Stromal cell of bone marrow (primary cell): ENCODE data around the gene ZNF722.
"Not testable (repeated sequence)": the region's sequence is repeated elsewhere in the genome, so short reads cannot be mapped to it uniquely, and the experiment has no call there.

Experiments used
- DNase-seq: peaks from one replicate; pipeline ENCODE4 v3.0.0-alpha.2; 2012; ENCODE audit warnings: low read depth

Gene ZNF722

DNA sequence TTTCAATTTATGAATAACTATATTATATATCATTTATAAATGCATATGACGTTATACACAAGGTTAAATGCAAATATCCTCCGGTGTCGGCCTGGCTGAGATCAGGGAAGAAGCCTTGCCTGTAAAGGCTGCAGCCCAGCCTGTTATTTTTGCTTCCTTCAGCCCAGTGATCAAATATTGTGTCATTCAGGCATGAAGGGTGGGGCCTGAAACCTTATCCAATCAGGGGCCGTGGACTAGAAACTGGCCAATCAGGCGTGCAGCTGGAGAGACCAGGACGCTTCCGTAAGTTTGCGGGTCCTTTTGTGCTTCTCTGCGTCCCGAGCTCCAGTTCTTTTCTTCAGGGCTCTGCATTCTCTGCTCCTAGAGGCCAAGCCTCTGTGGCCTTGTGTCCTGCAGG, at the start of gene ZNF722:
Gene ZNF722, plus strand, starts transcription at position 301 of the 400 bp plus-strand sequence. CDS start 113 bp downstream, outside the sequence.
- DNase-seq: no peak

GRCh38 chr7:63953181-63953580, 45.5 kb upstream of the ZNF722 start:
- no peak for DNase-seq

DNA sequence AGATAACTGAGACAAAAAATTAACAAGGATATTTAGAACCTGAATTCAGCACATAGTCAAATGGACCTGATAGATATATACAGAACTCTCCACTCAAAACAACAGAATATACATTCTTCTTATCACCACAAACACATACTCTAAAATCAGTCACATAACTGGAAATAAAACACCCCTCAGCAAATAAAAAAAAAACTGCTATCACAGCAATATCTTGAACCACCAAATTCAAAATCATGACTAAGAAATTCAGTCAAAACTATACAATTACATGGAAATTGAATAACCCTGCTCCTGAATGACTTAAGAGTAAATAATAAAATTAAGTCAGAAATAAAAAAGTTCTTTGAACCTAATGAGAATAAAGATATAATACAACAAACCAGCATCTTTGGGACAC, 30.0 kb upstream of the ZNF722 start:
- no peak for DNase-seq

- DNase-seq: not testable (repeated sequence)
These were observed 16.8 kb downstream of the ZNF722 start for GRCh38 chr7:64015496-64015895.

GRCh38 chr7:64035388-64035787, 36.7 kb downstream of the ZNF722 start:
- no peak for DNase-seq

DNA sequence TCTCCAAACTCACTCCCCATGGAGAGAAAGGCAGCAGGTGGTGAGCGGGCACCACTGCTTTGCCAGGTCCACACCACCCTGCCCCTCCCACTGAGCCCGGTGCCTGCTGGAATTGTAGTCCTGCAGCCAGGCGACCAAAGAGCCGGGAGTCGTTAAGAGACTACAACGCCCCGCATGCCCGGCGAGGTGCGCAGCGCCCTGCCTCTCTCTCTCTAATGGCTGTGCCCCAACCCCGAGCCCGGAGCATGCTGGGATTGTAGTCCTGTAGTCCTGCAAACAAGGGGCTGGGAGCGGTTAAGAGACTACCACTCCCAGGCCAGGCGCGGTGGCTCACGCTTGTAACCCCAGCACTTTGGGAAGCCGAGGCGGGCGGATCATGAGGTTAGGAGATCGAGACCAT, 38.4 kb downstream of the ZNF722 start:
- no peak for DNase-seq

DNA sequence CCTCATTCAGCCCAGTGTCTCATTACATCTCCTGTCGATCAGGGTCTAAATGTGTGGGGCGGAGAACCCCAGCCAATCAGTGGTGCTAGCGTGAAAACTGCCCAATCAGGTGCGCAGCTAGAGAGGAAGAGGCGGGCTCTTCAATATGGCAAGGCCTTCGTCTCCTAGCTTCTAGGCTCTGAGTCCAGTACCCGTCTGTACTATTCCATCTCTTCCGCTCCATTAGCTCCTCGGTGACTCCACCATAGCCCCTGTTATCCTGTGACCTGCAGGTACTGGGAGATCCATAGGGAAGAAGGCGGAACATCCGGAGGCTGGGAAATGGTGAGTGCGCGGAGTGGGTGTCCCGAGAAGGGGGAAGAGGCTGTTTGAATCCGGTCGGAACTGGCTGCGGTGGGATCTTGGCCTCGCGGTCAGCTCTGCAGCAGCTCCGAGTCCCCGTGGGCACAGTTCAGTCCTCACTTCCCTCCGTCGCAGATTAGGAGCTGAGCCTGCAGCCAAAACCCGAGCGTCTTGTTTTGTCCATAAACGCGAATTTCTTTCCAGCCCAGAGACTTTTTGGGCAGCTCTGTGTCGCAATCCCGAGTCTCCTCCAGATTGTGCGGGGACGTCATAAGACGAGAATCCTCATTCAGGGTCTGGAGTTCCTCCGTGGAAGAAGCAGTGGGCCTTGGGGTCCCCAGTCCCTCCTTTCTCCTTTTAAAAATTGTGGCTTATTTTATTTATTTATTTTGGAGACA, 46.8 kb downstream of the ZNF722 start, which contains the start of gene ZNF727:
Gene ZNF727, plus strand, starts transcription at position 134 of the 740 bp plus-strand sequence. Its CDS starts 188 bp downstream, at position 322.
- peak; percentile 50 for DNase-seq

GRCh38 chr7:64046041-64046389, 47.4 kb downstream of the ZNF722 start:
- DNase-seq: no peak
